Panc1 (cell line): ENCODE results near the gene CATSPERD.

Experiments used
- POLR2AphosphoS5 ChIP-seq: IDR thresholded peaks from 2 replicates; pipeline ENCODE4 v1.6.1; 2012; ENCODE audit warnings: mild to moderate bottlenecking, low read depth, low read length, moderate library complexity
- TF ChIP-seq, protein P1 (sequence below): fragments of 450-650 bp; IDR thresholded peaks from 2 replicates; pipeline ENCODE4 v1.5.1; 2017; ENCODE audit warnings: mild to moderate bottlenecking

GRCh38 chr19:5806905-5807304 is 86.5 kb downstream of the CATSPERD start:
- TF ChIP-seq, protein P1, sequence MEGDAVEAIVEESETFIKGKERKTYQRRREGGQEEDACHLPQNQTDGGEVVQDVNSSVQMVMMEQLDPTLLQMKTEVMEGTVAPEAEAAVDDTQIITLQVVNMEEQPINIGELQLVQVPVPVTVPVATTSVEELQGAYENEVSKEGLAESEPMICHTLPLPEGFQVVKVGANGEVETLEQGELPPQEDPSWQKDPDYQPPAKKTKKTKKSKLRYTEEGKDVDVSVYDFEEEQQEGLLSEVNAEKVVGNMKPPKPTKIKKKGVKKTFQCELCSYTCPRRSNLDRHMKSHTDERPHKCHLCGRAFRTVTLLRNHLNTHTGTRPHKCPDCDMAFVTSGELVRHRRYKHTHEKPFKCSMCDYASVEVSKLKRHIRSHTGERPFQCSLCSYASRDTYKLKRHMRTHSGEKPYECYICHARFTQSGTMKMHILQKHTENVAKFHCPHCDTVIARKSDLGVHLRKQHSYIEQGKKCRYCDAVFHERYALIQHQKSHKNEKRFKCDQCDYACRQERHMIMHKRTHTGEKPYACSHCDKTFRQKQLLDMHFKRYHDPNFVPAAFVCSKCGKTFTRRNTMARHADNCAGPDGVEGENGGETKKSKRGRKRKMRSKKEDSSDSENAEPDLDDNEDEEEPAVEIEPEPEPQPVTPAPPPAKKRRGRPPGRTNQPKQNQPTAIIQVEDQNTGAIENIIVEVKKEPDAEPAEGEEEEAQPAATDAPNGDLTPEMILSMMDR = no peak
- TF ChIP-seq POLR2AphosphoS5 = no peak
